Measurements from ENCODE around the gene PRICKLE4.

PRICKLE4 gene

GRCh38 chr6:41780551-41781365 is at the start of gene PRICKLE4 (continued):
- TF ChIP-seq INSM2 (tag by site-specific recombination; IDR thresholded peaks at IDR 0.05) (no peak), ZNF692 (tag by site-specific recombination; IDR thresholded peaks at IDR 0.05) (peak; percentile 67), FEZF1 (tag by site-specific recombination; IDR thresholded peaks at IDR 0.05) (no peak), OSR2 (tag by site-specific recombination; IDR thresholded peaks at IDR 0.05) (no peak), ZNF510 (tag by site-specific recombination; IDR thresholded peaks at IDR 0.05; ENCODE audit: insufficient replicate concordance) (no peak), ZNF292 (tag by site-specific recombination; IDR thresholded peaks at IDR 0.05; ENCODE audit: borderline replicate concordance, low read depth) (no peak), ZNF792 (tag by site-specific recombination; IDR thresholded peaks at IDR 0.05) (no peak), SP3 (tag by site-specific recombination; IDR thresholded peaks at IDR 0.05) (peak; percentile 28), ZNF341 (tag by site-specific recombination; IDR thresholded peaks at IDR 0.05; ENCODE audit: low read depth) (peak; percentile 78), GLIS1 (tag by site-specific recombination; IDR thresholded peaks at IDR 0.05) (peak; percentile 27)
- TF ChIP-seq, protein P1, sequence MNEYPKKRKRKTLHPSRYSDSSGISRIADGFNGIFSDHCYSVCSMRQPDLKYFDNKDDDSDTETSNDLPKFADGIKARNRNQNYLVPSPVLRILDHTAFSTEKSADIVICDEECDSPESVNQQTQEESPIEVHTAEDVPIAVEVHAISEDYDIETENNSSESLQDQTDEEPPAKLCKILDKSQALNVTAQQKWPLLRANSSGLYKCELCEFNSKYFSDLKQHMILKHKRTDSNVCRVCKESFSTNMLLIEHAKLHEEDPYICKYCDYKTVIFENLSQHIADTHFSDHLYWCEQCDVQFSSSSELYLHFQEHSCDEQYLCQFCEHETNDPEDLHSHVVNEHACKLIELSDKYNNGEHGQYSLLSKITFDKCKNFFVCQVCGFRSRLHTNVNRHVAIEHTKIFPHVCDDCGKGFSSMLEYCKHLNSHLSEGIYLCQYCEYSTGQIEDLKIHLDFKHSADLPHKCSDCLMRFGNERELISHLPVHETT (tag by site-specific recombination; IDR thresholded peaks at IDR 0.05): no peak
- TF ChIP-seq, protein P2, sequence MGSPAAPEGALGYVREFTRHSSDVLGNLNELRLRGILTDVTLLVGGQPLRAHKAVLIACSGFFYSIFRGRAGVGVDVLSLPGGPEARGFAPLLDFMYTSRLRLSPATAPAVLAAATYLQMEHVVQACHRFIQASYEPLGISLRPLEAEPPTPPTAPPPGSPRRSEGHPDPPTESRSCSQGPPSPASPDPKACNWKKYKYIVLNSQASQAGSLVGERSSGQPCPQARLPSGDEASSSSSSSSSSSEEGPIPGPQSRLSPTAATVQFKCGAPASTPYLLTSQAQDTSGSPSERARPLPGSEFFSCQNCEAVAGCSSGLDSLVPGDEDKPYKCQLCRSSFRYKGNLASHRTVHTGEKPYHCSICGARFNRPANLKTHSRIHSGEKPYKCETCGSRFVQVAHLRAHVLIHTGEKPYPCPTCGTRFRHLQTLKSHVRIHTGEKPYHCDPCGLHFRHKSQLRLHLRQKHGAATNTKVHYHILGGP (tag by site-specific recombination; IDR thresholded peaks at IDR 0.05): no peak

- no peak overlapping the region for H3K27ac ChIP-seq (ENCODE audit: extremely low read depth, low read depth, low read length)
- CTCF ChIA-PET: interaction anchor here (2.6 kb wide), 1 partner anchor 27 kb away, joined by 7 read pairs; no protein-coding TSS in a partner anchor
- H3K9me3 ChIP-seq (ENCODE audit: control insufficient read depth, insufficient read depth, low read depth, low read length): no peaks in the 10 kb centered on the region
- TF ChIP-seq ZNF169 (tag by site-specific recombination; IDR thresholded peaks at IDR 0.05): no peak
- no peak for TF ChIP-seq HOXC10 (CRISPR knock-in tag; IDR thresholded peaks at IDR 0.05)
- TF ChIP-seq, protein P1 (tag by site-specific recombination; IDR thresholded peaks at IDR 0.05): no peak
- no peak for TF ChIP-seq ZSCAN30 (tag by site-specific recombination; IDR thresholded peaks at IDR 0.05)
- 0 out of 2 replicates have a peak, but pooled peaks cover 3% of the 10 kb centered on the region for H3K4me1 ChIP-seq (ENCODE audit: control insufficient read depth, insufficient read depth, low read length)
- no peaks in the 10 kb centered on the region for H3K36me3 ChIP-seq (ENCODE audit: control insufficient read depth in 2 of 2, insufficient read depth in 1 of 2, low read length in 2 of 2)
- POLR2A ChIA-PET: interaction anchor here (0.6 kb wide), 1 partner anchor 39 kb away, joined by 3 read pairs; no protein-coding TSS in a partner anchor
- H3K4me3 ChIP-seq (ENCODE audit: low read depth, low read length): no peak overlapping the region
Measured at GRCh38 chr6:41731561-41732086, 49.0 kb upstream of the PRICKLE4 start.
